GM13976 (cell line): ENCODE data around the gene ARHGAP30.
"Not testable (repeated sequence)": the region's sequence is repeated elsewhere in the genome, so short reads cannot be mapped to it uniquely, and the experiment has no call there.

ENCODE experiments used
- DNase-seq: peaks from one replicate; pipeline ENCODE4 v3.0.0; 2012; ENCODE audit warnings: low spot score
- CTCF ChIP-seq: IDR thresholded peaks from 2 replicates; pipeline ENCODE4 v1.5.1; 2012; ENCODE audit warnings: borderline replicate concordance, mild to moderate bottlenecking; ENCODE audit not compliant: insufficient read depth; ENCODE audit errors: extremely low read depth, missing control alignments, control extremely low read depth
- in situ Hi-C: fragments of 300-500 bp; cut with MboI; formaldehyde crosslinking; loops from one replicate; pipeline ENCODE4 v1.12.0; 2022; ENCODE audit warnings: low sequenced_read_pairs, mixed read lengths, inconsistent platforms; ENCODE audit not compliant: unreplicated experiment

The ARHGAP30 gene

GRCh38 chr1:161031874-161032273, 37.8 kb downstream of the ARHGAP30 start:
- no peak for DNase-seq
- in situ Hi-C loops = no loop called here
- TF ChIP-seq CTCF = no peak

- in situ Hi-C loops, DNase-seq: not testable (repeated sequence)
Observed at GRCh38 chr1:161029466-161029865, 40.2 kb downstream of the ARHGAP30 start.

GRCh38 chr1:161026954-161027353, 42.7 kb downstream of the ARHGAP30 start:
- DNase-seq, in situ Hi-C loops: not testable (repeated sequence)

- DNase-seq, in situ Hi-C loops: not testable (repeated sequence)
Observed at GRCh38 chr1:161022432-161022831, 47.3 kb downstream of the ARHGAP30 start.

GRCh38 chr1:161021970-161022353, 47.7 kb downstream of the ARHGAP30 start:
- DNase-seq = no peak
- in situ Hi-C loops = no loop called here
- no peak for TF ChIP-seq CTCF

GRCh38 chr1:161021165-161021969, 48.3 kb downstream of the ARHGAP30 start:
- no peak for TF ChIP-seq CTCF
- in situ Hi-C loops = no loop called here
- DNase-seq = peak; percentile 95

- TF ChIP-seq CTCF = no peak
- in situ Hi-C loops = no loop called here
- peak; percentile 73 for DNase-seq
Observed at GRCh38 chr1:161020509-161021164, 49.1 kb downstream of the ARHGAP30 start, which contains the start of gene F11R. Gene F11R (minus strand): TSS chr1:161021152. CDS start chr1:161021073, 79 bp downstream.

- DNase-seq = peak; percentile 40
- no peak for TF ChIP-seq CTCF
- in situ Hi-C loops = no loop called here
Observed at GRCh38 chr1:161019751-161020495, 49.8 kb downstream of the ARHGAP30 start.

- DNase-seq, in situ Hi-C loops: not testable (repeated sequence)
Observed at GRCh38 chr1:161019111-161019660, 50.5 kb downstream of the ARHGAP30 start.
